Measurements from ENCODE around the gene TNFRSF8. TPM values are rescaled to one million over a fixed set of nuclear protein-coding genes. Genes with fewer than 3 reads are reported as not detected.

Gene TNFRSF8
- polyA plus RNA-seq, 1 experiment, result 0.22 TPM

- TF ChIP-seq CTCF (IDR thresholded peaks at IDR 0.05; ENCODE audit: low read depth, low read length), result no peak
- H3K27ac ChIP-seq (ENCODE audit: low read depth, low read length), result no peak overlapping the region
- peaks cover 9% of the 10 kb centered on the region; the same call in 1 of the 2 replicates for H3K9me3 ChIP-seq (ENCODE audit: control insufficient read depth, insufficient read depth, low read length)
- H3K27me3 ChIP-seq (ENCODE audit: control insufficient read depth, insufficient read depth, low read length), result no peaks in the 10 kb centered on the region
- ChIA-PET POLR2A (no interaction called here), CTCF (no interaction called here)
- DNase-seq (ENCODE audit: low read depth, low spot score), result no peak
- no peak overlapping the region for H3K4me3 ChIP-seq (ENCODE audit: low read depth, low read length)
Measured at GRCh38 chr1:12085643-12086260, 22.6 kb downstream of the TNFRSF8 start.

- no peak overlapping the region for H3K27ac ChIP-seq (ENCODE audit: low read depth, low read length)
Measured at GRCh38 chr1:12087797-12088314, 24.8 kb downstream of the TNFRSF8 start.

GRCh38 chr1:12088607-12089006, 25.5 kb downstream of the TNFRSF8 start:
- no peak for TF ChIP-seq CTCF (IDR thresholded peaks at IDR 0.05; ENCODE audit: low read depth, low read length)
- H3K9me3 ChIP-seq (ENCODE audit: control insufficient read depth, insufficient read depth, low read length), result no peaks in the 10 kb centered on the region
- CTCF ChIA-PET, result interaction anchor here (0.6 to 4.5 kb wide), 3 partner anchors 10 to 226 kb away, joined by 3 to 27 read pairs (median 6); no protein-coding TSS in a partner anchor
- DNase-seq (ENCODE audit: low read depth, low spot score), result no peak
- POLR2A ChIA-PET, result interaction anchor here (0.6 kb wide), 1 partner anchor 69 kb away, joined by 3 read pairs; the partner anchor contains the start of gene MIIP
- H3K4me3 ChIP-seq (ENCODE audit: low read depth, low read length), result no peak overlapping the region
- no peaks in the 10 kb centered on the region for H3K27me3 ChIP-seq (ENCODE audit: control insufficient read depth, insufficient read depth, low read length)
- H3K27ac ChIP-seq (ENCODE audit: low read depth, low read length), result no peak overlapping the region

More at GRCh38 chr1:12087797-12088314, 24.8 kb downstream of the TNFRSF8 start:
- ChIA-PET POLR2A (interaction anchor here (0.6 kb wide), 1 partner anchor 69 kb away, joined by 3 read pairs; the partner anchor contains the start of gene MIIP), CTCF (interaction anchor here (1.4 to 4.5 kb wide), 2 partner anchors 9 to 121 kb away, joined by 3 to 27 read pairs; no protein-coding TSS in a partner anchor)
- Histone ChIP-seq H3K4me3 (ENCODE audit: low read depth, low read length) (no peak overlapping the region), H3K27me3 (ENCODE audit: control insufficient read depth, insufficient read depth, low read length) (no peaks in the 10 kb centered on the region), H3K9me3 (ENCODE audit: control insufficient read depth, insufficient read depth, low read length) (peaks cover 6% of the 10 kb centered on the region; the same call in 1 of the 2 replicates)
- no peak for DNase-seq (ENCODE audit: low read depth, low spot score)
- TF ChIP-seq CTCF (IDR thresholded peaks at IDR 0.05; ENCODE audit: low read depth, low read length), result no peak

- Histone ChIP-seq H3K4me3 (ENCODE audit: low read depth, low read length) (no peak overlapping the region), H3K9me3 (ENCODE audit: control insufficient read depth, insufficient read depth, low read length) (no peaks in the 10 kb centered on the region), H3K27me3 (ENCODE audit: control insufficient read depth, insufficient read depth, low read length) (no peaks in the 10 kb centered on the region), H3K27ac (ENCODE audit: low read depth, low read length) (no peak overlapping the region)
- no peak for TF ChIP-seq CTCF (IDR thresholded peaks at IDR 0.05; ENCODE audit: low read depth, low read length)
- CTCF ChIA-PET, result interaction anchor here (4.5 kb wide), 1 partner anchor 11 kb away, joined by 27 read pairs; no protein-coding TSS in a partner anchor
- no peak for DNase-seq (ENCODE audit: low read depth, low spot score)
- POLR2A ChIA-PET, result no interaction called here
Measured at GRCh38 chr1:12090326-12090725, 27.2 kb downstream of the TNFRSF8 start.

GRCh38 chr1:12091191-12091590, 28.1 kb downstream of the TNFRSF8 start:
- Histone ChIP-seq H3K9me3 (ENCODE audit: control insufficient read depth, insufficient read depth, low read length) (no peaks in the 10 kb centered on the region), H3K27me3 (ENCODE audit: control insufficient read depth, insufficient read depth, low read length) (no peaks in the 10 kb centered on the region), H3K27ac (ENCODE audit: low read depth, low read length) (no peak overlapping the region), H3K4me3 (ENCODE audit: low read depth, low read length) (no peak overlapping the region)
- no peak for DNase-seq (ENCODE audit: low read depth, low spot score)
- TF ChIP-seq CTCF (IDR thresholded peaks at IDR 0.05; ENCODE audit: low read depth, low read length), result no peak
- POLR2A ChIA-PET, result no interaction called here
- CTCF ChIA-PET, result interaction anchor here (4.5 kb wide), 1 partner anchor 12 kb away, joined by 27 read pairs; no protein-coding TSS in a partner anchor
